Body of pancreas (tissue), 4 donors: ENCODE measurements around the gene CFAP68.

ENCODE experiments used
- CTCF ChIP-seq, 7 experiments: fragments of 450-650 bp in 4 of 7; fragments of 200-600 bp in 3 of 7; sonication (generic) in 3 of 7; IDR thresholded peaks; one replicate each; pipeline ENCODE4 v1.5.1; 2016 to 2019; ENCODE audit warnings: antibody characterized with exemption in 7 of 7
- POLR2A ChIP-seq, 3 donors: fragments of 450-650 bp; IDR thresholded peaks; one replicate each; pipeline ENCODE4 v1.6.1; 2016; ENCODE audit warnings: antibody characterized with exemption in 3 of 3, mild to moderate bottlenecking in 2 of 3

GRCh38 chr11:111908639-111909305 lies 29.4 kb downstream of the CFAP68 start:
- TF ChIP-seq CTCF (IDR thresholded peaks at IDR 0.05) (no peak), POLR2A (IDR thresholded peaks at IDR 0.05) (no peak)
